ENCODE measurements around the gene IGF1R. TPM values are rescaled to one million over a fixed set of nuclear protein-coding genes. Genes with fewer than 3 reads are reported as not detected.

IGF1R gene
- total and polyA plus RNA-seq, 8 donors: 8.1 to 50.3 (median 36.0) TPM

DNA sequence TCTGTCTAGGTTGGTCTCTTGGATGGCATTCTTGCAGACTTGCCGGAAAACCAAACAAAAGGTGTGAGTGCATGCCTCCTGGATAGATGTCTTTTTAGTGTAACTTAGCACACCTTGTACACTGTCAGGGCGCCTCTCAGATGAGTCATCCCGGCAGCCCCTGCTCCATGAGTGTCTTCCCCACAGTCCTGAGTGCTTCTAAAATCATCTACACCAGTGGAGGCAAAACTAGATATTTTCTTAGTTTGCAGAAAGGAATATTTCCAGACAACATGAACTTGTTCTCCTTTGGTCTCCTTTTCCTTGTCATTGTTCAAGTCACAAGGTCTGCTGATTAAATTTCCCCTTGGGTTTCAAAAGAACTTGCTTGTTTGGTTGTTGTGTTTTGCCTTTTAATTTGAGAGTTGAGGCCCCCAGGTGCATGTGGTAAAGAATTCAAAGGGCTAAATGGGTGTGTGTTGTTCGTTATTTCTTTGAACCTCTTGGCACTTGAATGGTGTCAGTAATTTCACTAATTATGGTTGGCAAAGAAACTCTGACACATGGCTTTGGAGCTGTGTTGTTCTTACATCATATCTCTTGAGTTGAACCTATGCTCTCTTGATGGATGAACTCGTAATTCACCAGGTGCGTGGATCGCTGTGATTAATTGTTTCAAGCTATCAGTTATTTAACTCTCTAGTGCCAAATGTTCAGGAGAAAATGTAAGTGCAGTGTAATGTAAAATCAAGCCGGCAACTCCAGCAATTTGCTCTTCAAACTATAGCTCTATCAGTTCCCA, 98.2 kb downstream of the IGF1R start:
- TF ChIP-seq, protein P1, sequence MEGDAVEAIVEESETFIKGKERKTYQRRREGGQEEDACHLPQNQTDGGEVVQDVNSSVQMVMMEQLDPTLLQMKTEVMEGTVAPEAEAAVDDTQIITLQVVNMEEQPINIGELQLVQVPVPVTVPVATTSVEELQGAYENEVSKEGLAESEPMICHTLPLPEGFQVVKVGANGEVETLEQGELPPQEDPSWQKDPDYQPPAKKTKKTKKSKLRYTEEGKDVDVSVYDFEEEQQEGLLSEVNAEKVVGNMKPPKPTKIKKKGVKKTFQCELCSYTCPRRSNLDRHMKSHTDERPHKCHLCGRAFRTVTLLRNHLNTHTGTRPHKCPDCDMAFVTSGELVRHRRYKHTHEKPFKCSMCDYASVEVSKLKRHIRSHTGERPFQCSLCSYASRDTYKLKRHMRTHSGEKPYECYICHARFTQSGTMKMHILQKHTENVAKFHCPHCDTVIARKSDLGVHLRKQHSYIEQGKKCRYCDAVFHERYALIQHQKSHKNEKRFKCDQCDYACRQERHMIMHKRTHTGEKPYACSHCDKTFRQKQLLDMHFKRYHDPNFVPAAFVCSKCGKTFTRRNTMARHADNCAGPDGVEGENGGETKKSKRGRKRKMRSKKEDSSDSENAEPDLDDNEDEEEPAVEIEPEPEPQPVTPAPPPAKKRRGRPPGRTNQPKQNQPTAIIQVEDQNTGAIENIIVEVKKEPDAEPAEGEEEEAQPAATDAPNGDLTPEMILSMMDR (IDR thresholded peaks at IDR 0.05): no peak
- H3K27ac ChIP-seq: no peak overlapping the region
- FAIRE-seq (no peak), DNase-seq (no peak), ATAC-seq (peak in 3 of 4 donors; percentile 39 to 55 (median 46))
- peaks cover 13 to 20% (median 19%) of the 10 kb centered on the region in 3 donors for H3K4me1 ChIP-seq
- WGBS, 2 donors: 50 to 52% methylated on average over 8 of the region's 8 CpGs
- no peaks in the 10 kb centered on the region for H3K36me3 ChIP-seq
- no peaks in the 10 kb centered on the region for H3K9me3 ChIP-seq
- no peak overlapping the region for H3K4me3 ChIP-seq
- intact Hi-C loops (cut with DNase I): no loop called here
- H3K27me3 ChIP-seq: no peaks in the 10 kb centered on the region

DNA sequence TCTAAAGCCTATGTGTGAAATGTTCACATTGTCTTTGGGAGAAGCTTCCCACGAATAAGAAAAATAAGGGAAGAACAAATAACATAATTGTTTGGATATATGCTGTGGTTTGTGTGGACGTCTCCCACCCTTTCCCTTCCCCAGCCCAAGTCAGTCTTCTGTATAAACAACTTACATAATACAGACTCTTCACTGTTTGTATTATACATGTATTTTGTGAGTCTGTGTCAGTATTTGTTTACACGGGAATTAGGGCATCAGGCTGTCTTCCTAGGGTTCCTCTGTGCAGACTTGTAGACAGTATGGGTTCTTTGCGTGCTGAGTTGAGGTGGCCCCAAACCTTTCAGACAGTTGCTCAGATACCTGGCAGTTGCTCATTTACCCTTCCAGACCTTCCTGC, 103.4 kb downstream of the IGF1R start:
- Histone ChIP-seq H3K27me3 (no peaks in the 10 kb centered on the region), H3K4me3 (no peak overlapping the region), H3K36me3 (no peaks in the 10 kb centered on the region), H3K4me1 (peaks cover 10 to 12% (median 11%) of the 10 kb centered on the region in 3 donors), H3K27ac (no peak overlapping the region), H3K9me3 (no peaks in the 10 kb centered on the region)
- TF ChIP-seq, protein P1 (IDR thresholded peaks at IDR 0.05): no peak
- no peak for FAIRE-seq
- peak in 1 of 4 donors; percentile 20 for ATAC-seq
- DNase-seq: no peak
- WGBS, 2 donors: 64 to 71% methylated on average over 4 of the region's 4 CpGs
- intact Hi-C loops (cut with DNase I): no loop called here

DNA sequence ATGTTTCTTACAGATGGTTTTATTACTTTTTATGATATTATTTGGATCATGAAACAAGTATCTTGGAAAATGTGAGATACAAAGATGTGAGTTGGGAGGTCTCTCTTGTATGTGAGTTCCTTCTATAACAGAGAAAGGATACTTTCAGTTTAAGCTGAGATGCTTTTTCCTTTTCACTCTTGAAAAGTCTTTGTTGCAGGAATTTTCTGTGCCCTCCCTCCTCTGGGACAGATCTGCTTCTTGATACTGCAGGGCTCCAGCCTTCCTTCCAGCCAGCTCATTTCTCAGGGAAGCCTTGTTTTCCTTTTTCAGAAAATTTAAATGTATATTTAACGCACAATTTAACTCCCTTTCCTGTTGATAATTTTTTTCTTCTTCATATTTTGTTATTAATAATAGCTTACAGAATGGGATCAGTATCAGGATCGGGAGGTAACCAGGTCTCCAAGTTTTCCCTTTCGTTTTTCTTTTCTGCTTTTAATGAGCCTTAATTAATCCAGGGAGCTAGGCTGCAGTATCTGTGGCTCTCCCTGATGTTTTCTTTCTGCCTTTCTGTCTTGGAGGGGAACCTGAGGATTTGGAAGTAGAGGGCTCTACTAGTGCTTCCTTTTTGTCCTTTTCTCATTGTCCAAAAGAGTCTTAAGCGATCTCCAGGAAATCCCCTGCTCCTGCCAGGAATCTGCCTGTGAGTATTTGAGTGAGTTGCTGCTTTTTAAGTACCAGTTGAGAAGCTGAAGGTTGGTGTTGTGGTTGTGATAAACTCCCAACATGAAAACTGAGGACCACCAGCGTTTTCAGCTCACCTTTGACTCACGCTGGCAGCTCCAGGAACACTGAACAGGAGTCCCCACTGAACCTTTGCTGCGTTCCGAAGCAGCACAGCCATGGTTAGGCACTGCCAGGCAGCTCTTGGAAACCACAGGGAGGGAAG, 105.7 kb downstream of the IGF1R start:
- Histone ChIP-seq H3K4me1 (peaks cover 10 to 12% (median 11%) of the 10 kb centered on the region in 3 donors), H3K9me3 (no peaks in the 10 kb centered on the region)
- no peak for FAIRE-seq

DNA sequence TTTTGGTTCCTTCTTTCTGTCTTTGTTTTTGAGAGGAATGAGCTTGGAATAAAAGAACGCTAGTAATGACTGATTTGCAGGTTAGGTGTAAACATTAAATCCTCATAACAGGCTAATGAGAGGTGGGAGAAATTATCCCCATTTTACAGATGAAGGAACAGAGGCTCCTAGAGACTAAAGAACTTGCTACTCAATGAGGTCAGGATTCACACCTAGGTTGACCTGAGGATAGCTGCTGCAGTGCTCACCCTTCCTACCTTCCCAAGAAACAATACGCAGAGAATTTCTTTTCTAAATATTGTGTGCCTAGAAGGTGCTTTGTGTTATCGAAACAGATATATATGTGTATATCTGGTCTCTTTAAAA, 106.3 kb downstream of the IGF1R start:
- ATAC-seq (no peak), DNase-seq (no peak), FAIRE-seq (no peak)
- intact Hi-C loops (cut with DNase I): no loop called here
- Histone ChIP-seq H3K9me3 (no peaks in the 10 kb centered on the region), H3K36me3 (no peaks in the 10 kb centered on the region), H3K4me3 (no peak overlapping the region), H3K27ac (no peak overlapping the region), H3K4me1 (peaks cover 5 to 7% (median 6%) of the 10 kb centered on the region in 3 donors), H3K27me3 (no peaks in the 10 kb centered on the region)
- WGBS, 2 donors: 79 to 80% methylated on average over 3 of the region's 3 CpGs
- TF ChIP-seq, protein P1 (IDR thresholded peaks at IDR 0.05): no peak

More for the DNA sequence above, 105.7 kb downstream of the IGF1R start:
- Histone ChIP-seq H3K4me3 (peak overlapping the region in 1 of 4 donors; percentile 9), H3K36me3 (no peaks in the 10 kb centered on the region), H3K27ac (no peak overlapping the region), H3K27me3 (no peaks in the 10 kb centered on the region)
- TF ChIP-seq, protein P1 (IDR thresholded peaks at IDR 0.05): no peak
- 54 to 60% methylated on average over 8 of the region's 8 CpGs for WGBS, 2 donors
- ATAC-seq (peak in 2 of 4 donors; percentile 30 to 49), DNase-seq (no peak)
- intact Hi-C loops (cut with DNase I): no loop called here

All from pancreas (tissue), 10 donors.